OCI-LY1 (cell line): Measurements from ENCODE around the gene DOK7.

ENCODE experiments used
- EZH2 ChIP-seq: fragments of 200-600 bp; sonication (generic), shearing (Covaris generic); IDR thresholded peaks from 2 replicates; pipeline ENCODE4 v1.8.0; 2017; ENCODE audit warnings: borderline replicate concordance, mixed run types, mild to moderate bottlenecking, antibody characterized with exemption, low read length, moderate library complexity, mixed read lengths
- TF ChIP-seq, protein P1 (sequence below): fragments of 200-600 bp; sonication (generic), shearing (Covaris generic); IDR thresholded peaks from 2 replicates; pipeline ENCODE4 v1.5.1; 2017; ENCODE audit warnings: mild to moderate bottlenecking, antibody characterized with exemption, low read length, moderate library complexity, mixed read lengths

DNA sequence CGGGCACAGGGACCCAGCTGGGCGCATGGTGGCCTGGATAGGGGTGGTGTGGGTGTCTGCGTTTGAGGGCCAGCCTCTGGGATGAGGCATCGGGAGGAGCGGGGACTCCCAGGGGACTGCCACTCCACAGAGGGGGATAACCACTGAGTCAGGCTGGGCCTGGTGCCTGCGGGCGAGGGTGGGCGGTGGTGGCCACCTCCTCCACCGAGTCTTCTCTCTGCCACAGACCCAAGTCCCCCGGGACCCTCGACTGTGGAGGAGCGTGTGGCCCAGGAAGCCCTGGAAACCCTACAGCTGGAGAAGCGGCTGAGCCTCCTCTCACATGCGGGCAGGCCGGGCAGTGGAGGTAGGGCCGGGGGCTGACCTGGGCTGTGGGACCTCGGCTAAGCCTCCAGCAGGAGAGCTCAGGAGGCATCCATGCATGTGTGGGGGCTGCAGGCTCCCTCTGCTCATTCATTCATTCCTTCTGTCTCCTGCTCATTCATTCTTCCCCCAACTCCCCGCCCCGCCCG, 26.4 kb downstream of the DOK7 start:
- TF ChIP-seq, protein P1, sequence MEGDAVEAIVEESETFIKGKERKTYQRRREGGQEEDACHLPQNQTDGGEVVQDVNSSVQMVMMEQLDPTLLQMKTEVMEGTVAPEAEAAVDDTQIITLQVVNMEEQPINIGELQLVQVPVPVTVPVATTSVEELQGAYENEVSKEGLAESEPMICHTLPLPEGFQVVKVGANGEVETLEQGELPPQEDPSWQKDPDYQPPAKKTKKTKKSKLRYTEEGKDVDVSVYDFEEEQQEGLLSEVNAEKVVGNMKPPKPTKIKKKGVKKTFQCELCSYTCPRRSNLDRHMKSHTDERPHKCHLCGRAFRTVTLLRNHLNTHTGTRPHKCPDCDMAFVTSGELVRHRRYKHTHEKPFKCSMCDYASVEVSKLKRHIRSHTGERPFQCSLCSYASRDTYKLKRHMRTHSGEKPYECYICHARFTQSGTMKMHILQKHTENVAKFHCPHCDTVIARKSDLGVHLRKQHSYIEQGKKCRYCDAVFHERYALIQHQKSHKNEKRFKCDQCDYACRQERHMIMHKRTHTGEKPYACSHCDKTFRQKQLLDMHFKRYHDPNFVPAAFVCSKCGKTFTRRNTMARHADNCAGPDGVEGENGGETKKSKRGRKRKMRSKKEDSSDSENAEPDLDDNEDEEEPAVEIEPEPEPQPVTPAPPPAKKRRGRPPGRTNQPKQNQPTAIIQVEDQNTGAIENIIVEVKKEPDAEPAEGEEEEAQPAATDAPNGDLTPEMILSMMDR = no peak
- TF ChIP-seq EZH2 = no peak
